ENCODE measurements around the gene PTPN12.
"Not testable (repeated sequence)": the region's sequence is repeated elsewhere in the genome, so short reads cannot be mapped to it uniquely, and the experiment has no call there.

PTPN12 gene

DNA sequence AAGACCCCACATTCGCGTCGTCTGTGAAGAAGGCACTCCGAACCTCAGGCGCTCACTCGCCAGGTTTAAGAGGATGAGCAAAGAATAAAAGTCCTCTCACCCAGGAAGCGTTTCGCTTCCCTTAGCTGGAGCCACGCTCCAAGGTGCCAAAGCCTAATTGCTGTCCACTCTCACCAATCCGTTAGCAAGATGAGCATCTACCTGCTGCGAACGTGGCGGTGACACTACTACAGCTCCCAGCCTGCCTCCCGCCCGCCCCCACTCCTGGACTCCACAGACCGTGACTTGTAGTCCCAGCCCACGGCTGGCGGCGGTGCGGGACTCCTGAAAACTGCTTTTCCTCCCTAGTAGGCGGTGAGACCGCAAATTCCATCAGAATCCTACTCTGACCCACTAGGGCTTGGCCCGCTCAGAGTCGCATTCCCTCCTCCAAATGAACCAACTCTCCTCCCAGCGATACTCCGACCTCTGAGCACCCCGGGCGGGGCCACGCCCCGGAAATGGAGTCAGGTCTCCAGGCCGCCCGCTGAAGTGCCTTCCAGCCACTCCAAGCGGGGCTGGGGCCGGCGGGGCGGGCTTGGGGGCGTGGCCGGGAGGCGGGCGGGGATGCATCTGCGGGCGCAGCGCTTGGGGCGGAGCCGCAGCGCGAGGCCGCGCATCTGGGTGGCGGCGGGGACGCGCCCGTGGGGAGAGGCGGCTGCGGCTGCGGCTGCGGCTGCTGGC is 521 bp upstream of the PTPN12 start:
- Histone ChIP-seq H3K4me3 (ENCODE audit: insufficient read depth, low read depth, low read length, poor library complexity, severe bottlenecking) (peak overlapping the region; percentile 65), H3K4me1 (ENCODE audit: control insufficient read depth, insufficient read depth, low read length, poor library complexity, severe bottlenecking) (peaks cover 7% of the 10 kb centered on the region), H3K9me3 (ENCODE audit: control insufficient read depth, low read length) (no peaks in the 10 kb centered on the region), H3K27me3 (replicated peaks; ENCODE audit: control insufficient read depth, insufficient read depth, low read length, poor library complexity, severe bottlenecking) (no peaks in the 10 kb centered on the region), H3K36me3 (ENCODE audit: control insufficient read depth, insufficient read depth, low read length) (no peaks in the 10 kb centered on the region), H3K27ac (ENCODE audit: insufficient read depth, low read length, poor library complexity, severe bottlenecking) (peak overlapping the region; percentile 49)
- DNase-seq = peak; percentile 93 to 96 (median 95)

DNA sequence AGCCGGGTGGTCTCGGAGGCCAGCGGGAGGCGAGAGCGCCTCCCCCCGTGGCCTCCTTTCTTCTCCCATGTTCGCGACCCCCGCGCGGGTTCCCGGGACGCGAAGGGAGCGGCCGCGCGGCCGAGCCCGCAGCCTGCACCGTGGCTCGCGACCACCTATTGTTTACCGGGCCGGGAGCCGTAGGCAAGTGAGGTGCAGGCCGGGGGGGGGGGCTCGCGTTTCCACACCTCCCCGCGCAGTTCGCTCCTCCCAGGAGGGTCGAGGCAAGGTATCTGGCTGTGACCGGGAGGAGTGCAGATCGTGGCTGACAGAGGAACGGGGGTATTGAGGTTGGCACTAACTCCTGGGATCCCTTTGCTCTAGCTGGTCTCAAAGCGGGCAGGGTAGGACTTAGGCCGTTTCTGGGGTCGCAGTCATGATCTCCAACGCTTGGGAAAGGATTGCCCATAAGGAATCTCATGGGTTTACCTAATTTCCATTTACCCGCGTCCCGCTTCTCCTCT is 734 bp downstream of the PTPN12 start:
- Histone ChIP-seq H3K4me1 (ENCODE audit: control insufficient read depth, insufficient read depth, low read length, poor library complexity, severe bottlenecking) (peaks cover 7% of the 10 kb centered on the region), H3K36me3 (ENCODE audit: control insufficient read depth, insufficient read depth, low read length) (no peaks in the 10 kb centered on the region), H3K27ac (ENCODE audit: insufficient read depth, low read length, poor library complexity, severe bottlenecking) (peak overlapping the region; percentile 53), H3K4me3 (ENCODE audit: insufficient read depth, low read depth, low read length, poor library complexity, severe bottlenecking) (peak overlapping the region; percentile 86), H3K27me3 (replicated peaks; ENCODE audit: control insufficient read depth, insufficient read depth, low read length, poor library complexity, severe bottlenecking) (no peaks in the 10 kb centered on the region), H3K9me3 (ENCODE audit: control insufficient read depth, low read length) (no peaks in the 10 kb centered on the region)
- DNase-seq = peak; percentile 7 to 11 (median 10)

DNA sequence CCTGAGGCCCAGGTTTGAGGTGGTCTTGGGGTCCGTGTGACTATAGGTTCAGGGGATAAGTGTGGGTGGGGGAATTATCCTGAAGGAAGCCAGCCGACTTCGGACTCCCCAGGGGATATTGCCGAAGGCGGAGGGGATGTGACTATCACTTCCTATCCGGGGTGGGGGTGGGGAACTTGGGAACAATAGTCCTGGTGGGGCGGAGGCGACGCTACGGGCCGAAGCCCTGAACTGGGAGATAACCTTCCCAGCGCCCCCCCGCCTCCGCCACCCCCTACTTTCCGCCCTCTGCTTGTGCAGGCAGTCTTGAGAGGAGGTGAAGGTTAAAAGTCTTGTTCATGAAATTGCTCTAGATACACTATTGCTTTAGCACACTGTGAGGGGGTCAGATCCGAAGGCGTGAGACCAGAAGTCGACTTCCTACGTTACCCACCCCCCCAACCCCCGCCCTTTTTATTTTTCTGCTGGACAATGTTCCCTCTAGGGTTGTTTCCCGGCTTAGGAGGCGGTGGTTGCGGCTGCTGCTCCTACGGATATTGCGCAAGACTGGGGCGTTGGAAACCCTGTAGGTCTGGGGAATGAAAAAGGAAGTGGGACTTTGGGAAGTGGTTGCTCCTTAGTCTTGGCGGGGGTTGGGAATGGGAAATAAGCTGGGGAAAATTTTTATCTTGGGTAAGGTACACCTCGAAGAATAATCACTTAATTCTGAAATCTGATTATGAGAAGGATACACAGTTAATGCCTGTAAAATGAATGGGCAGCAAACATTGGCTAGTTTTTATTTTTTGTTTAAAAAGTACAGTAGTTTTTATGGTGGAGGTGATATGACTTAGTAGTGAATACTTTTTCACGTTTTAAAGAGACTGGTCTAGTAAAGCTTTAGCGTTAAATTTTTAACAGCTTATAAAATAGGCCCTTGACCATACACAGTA is 1.5 kb downstream of the PTPN12 start:
- DNase-seq = no peak
- H3K36me3 ChIP-seq (ENCODE audit: control insufficient read depth, insufficient read depth, low read length) = no peaks in the 10 kb centered on the region
- no peaks in the 10 kb centered on the region for H3K27me3 ChIP-seq (replicated peaks; ENCODE audit: control insufficient read depth, insufficient read depth, low read length, poor library complexity, severe bottlenecking)
- H3K27ac ChIP-seq (ENCODE audit: insufficient read depth, low read length, poor library complexity, severe bottlenecking) = no peak overlapping the region
- peak overlapping the region; percentile 86 for H3K4me3 ChIP-seq (ENCODE audit: insufficient read depth, low read depth, low read length, poor library complexity, severe bottlenecking)
- peaks cover 7% of the 10 kb centered on the region for H3K4me1 ChIP-seq (ENCODE audit: control insufficient read depth, insufficient read depth, low read length, poor library complexity, severe bottlenecking)
- no peaks in the 10 kb centered on the region for H3K9me3 ChIP-seq (ENCODE audit: control insufficient read depth, low read length)

- Histone ChIP-seq H3K4me1 (ENCODE audit: control insufficient read depth, insufficient read depth, low read length, poor library complexity, severe bottlenecking) (peaks cover 11% of the 10 kb centered on the region), H3K36me3 (ENCODE audit: control insufficient read depth, insufficient read depth, low read length) (no peaks in the 10 kb centered on the region), H3K4me3 (ENCODE audit: insufficient read depth, low read depth, low read length, poor library complexity, severe bottlenecking) (no peak overlapping the region), H3K27ac (ENCODE audit: insufficient read depth, low read length, poor library complexity, severe bottlenecking) (no peak overlapping the region), H3K27me3 (replicated peaks; ENCODE audit: control insufficient read depth, insufficient read depth, low read length, poor library complexity, severe bottlenecking) (no peaks in the 10 kb centered on the region), H3K9me3 (ENCODE audit: control insufficient read depth, low read length) (no peaks in the 10 kb centered on the region)
- no peak for DNase-seq
Observed at GRCh38 chr7:77540402-77540822, 3.3 kb downstream of the PTPN12 start.

DNA sequence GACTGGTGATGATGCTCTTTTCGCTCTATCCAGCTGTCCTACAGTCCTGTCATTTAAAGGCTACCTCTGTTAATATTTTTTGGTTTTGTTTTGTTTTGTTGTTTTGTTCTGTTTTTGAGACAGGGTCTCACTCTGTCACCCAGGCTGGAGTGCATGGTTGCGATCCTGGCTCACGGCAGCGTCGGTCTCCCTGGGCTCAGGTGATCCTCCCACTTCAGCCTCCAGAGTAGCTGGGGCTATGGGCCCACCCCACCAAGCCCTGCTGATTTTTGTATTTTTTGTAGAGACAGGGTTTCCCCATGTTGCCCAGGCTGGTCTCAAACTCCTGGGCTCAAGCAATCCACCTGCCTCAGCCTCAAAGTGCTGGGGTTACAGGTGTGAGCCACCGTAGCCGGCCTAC is 3.9 kb downstream of the PTPN12 start:
- H3K27ac ChIP-seq (ENCODE audit: insufficient read depth, low read length, poor library complexity, severe bottlenecking); H3K4me3 ChIP-seq (ENCODE audit: insufficient read depth, low read depth, low read length, poor library complexity, severe bottlenecking); H3K27me3 ChIP-seq (replicated peaks; ENCODE audit: control insufficient read depth, insufficient read depth, low read length, poor library complexity, severe bottlenecking); DNase-seq; H3K9me3 ChIP-seq (ENCODE audit: control insufficient read depth, low read length); H3K36me3 ChIP-seq (ENCODE audit: control insufficient read depth, insufficient read depth, low read length): not testable (repeated sequence)
- H3K4me1 ChIP-seq (ENCODE audit: control insufficient read depth, insufficient read depth, low read length, poor library complexity, severe bottlenecking) = peaks cover 11% of the 10 kb centered on the region

DNA sequence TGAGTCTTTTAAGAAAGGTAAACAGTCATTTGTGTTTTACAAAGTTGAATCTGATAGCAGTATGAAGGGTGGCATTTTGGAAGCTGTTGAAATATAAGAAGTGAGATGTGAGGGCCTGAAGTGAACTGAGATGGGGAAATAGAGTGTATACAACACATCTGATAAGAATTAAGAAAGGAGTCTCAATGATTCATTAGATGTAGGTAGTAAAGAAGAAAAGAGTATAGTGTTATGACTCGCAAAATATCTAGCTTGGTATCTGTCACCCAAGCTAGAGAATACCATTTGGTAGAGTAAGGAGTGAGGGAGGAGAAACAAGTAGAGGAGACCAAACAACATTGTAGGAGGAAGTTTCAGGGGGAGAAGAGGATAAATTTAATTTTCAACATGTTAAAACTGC is 5.3 kb downstream of the PTPN12 start:
- no peak for DNase-seq
- no peaks in the 10 kb centered on the region for H3K9me3 ChIP-seq (ENCODE audit: control insufficient read depth, low read length)
- no peak overlapping the region for H3K4me3 ChIP-seq (ENCODE audit: insufficient read depth, low read depth, low read length, poor library complexity, severe bottlenecking)
- H3K27me3 ChIP-seq (replicated peaks; ENCODE audit: control insufficient read depth, insufficient read depth, low read length, poor library complexity, severe bottlenecking) = no peaks in the 10 kb centered on the region
- peaks cover 11% of the 10 kb centered on the region for H3K4me1 ChIP-seq (ENCODE audit: control insufficient read depth, insufficient read depth, low read length, poor library complexity, severe bottlenecking)
- H3K36me3 ChIP-seq (ENCODE audit: control insufficient read depth, insufficient read depth, low read length) = no peaks in the 10 kb centered on the region
- no peak overlapping the region for H3K27ac ChIP-seq (ENCODE audit: insufficient read depth, low read length, poor library complexity, severe bottlenecking)

GRCh38 chr7:77542895-77543294 is 5.8 kb downstream of the PTPN12 start:
- Histone ChIP-seq H3K4me3 (ENCODE audit: insufficient read depth, low read depth, low read length, poor library complexity, severe bottlenecking) (no peak overlapping the region), H3K36me3 (ENCODE audit: control insufficient read depth, insufficient read depth, low read length) (no peaks in the 10 kb centered on the region), H3K27ac (ENCODE audit: insufficient read depth, low read length, poor library complexity, severe bottlenecking) (no peak overlapping the region), H3K4me1 (ENCODE audit: control insufficient read depth, insufficient read depth, low read length, poor library complexity, severe bottlenecking) (peaks cover 10% of the 10 kb centered on the region), H3K27me3 (replicated peaks; ENCODE audit: control insufficient read depth, insufficient read depth, low read length, poor library complexity, severe bottlenecking) (no peaks in the 10 kb centered on the region), H3K9me3 (ENCODE audit: control insufficient read depth, low read length) (no peaks in the 10 kb centered on the region)
- no peak for DNase-seq

DNA sequence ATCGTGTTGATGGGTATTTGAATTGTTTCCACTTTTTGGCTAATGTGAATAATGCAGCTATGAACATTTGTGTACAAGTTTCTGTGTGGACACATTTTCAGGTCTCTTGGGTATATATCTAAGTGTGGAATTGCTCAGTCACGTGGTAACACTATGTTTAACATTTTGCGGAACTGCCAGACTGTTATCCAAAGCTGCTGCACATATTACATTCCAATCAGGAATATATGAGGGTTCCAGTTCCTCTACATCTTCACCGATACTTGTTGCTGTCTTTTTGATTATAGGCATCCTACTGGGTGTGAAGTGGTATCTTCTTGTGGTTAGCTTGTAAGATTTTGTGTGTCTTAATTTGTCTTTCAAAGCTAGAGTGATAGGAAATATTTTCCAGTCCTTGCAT is 6.8 kb downstream of the PTPN12 start:
- Histone ChIP-seq H3K27me3 (replicated peaks; ENCODE audit: control insufficient read depth, insufficient read depth, low read length, poor library complexity, severe bottlenecking) (no peaks in the 10 kb centered on the region), H3K27ac (ENCODE audit: insufficient read depth, low read length, poor library complexity, severe bottlenecking) (no peak overlapping the region), H3K9me3 (ENCODE audit: control insufficient read depth, low read length) (no peaks in the 10 kb centered on the region), H3K4me3 (ENCODE audit: insufficient read depth, low read depth, low read length, poor library complexity, severe bottlenecking) (no peak overlapping the region), H3K4me1 (ENCODE audit: control insufficient read depth, insufficient read depth, low read length, poor library complexity, severe bottlenecking) (peaks cover 5% of the 10 kb centered on the region), H3K36me3 (ENCODE audit: control insufficient read depth, insufficient read depth, low read length) (no peaks in the 10 kb centered on the region)
- DNase-seq = no peak

- H3K4me3 ChIP-seq (ENCODE audit: insufficient read depth, low read depth, low read length, poor library complexity, severe bottlenecking) = no peak overlapping the region
- DNase-seq = no peak
- H3K9me3 ChIP-seq (ENCODE audit: control insufficient read depth, low read length) = no peaks in the 10 kb centered on the region
- peaks cover 5% of the 10 kb centered on the region for H3K4me1 ChIP-seq (ENCODE audit: control insufficient read depth, insufficient read depth, low read length, poor library complexity, severe bottlenecking)
- H3K27me3 ChIP-seq (replicated peaks; ENCODE audit: control insufficient read depth, insufficient read depth, low read length, poor library complexity, severe bottlenecking) = no peaks in the 10 kb centered on the region
- no peaks in the 10 kb centered on the region for H3K36me3 ChIP-seq (ENCODE audit: control insufficient read depth, insufficient read depth, low read length)
- no peak overlapping the region for H3K27ac ChIP-seq (ENCODE audit: insufficient read depth, low read length, poor library complexity, severe bottlenecking)
Observed at GRCh38 chr7:77544518-77544917, 7.4 kb downstream of the PTPN12 start.

- Histone ChIP-seq H3K4me3 (ENCODE audit: insufficient read depth, low read depth, low read length, poor library complexity, severe bottlenecking) (no peak overlapping the region), H3K4me1 (ENCODE audit: control insufficient read depth, insufficient read depth, low read length, poor library complexity, severe bottlenecking) (peaks cover 5% of the 10 kb centered on the region), H3K9me3 (ENCODE audit: control insufficient read depth, low read length) (no peaks in the 10 kb centered on the region), H3K27ac (ENCODE audit: insufficient read depth, low read length, poor library complexity, severe bottlenecking) (no peak overlapping the region), H3K36me3 (ENCODE audit: control insufficient read depth, insufficient read depth, low read length) (no peaks in the 10 kb centered on the region), H3K27me3 (replicated peaks; ENCODE audit: control insufficient read depth, insufficient read depth, low read length, poor library complexity, severe bottlenecking) (no peaks in the 10 kb centered on the region)
- DNase-seq = no peak
Observed at GRCh38 chr7:77548206-77548605, 11.1 kb downstream of the PTPN12 start.

Measured in effector memory CD4-positive, alpha-beta T cell (primary cell).